ENCODE results near the gene PDXK.
"Not testable (repeated sequence)": the region's sequence is repeated elsewhere in the genome, so short reads cannot be mapped to it uniquely, and the experiment has no call there.

PDXK gene

GRCh38 chr21:43697758-43698643, 20.9 kb upstream of the PDXK start:
- DNase-seq (ENCODE audit: low read depth in 2 of 2): no peak

- not testable (repeated sequence) for DNase-seq (ENCODE audit: low read depth in 2 of 2)
Observed at GRCh38 chr21:43699492-43699777, 19.5 kb upstream of the PDXK start.

GRCh38 chr21:43699933-43700599, 18.9 kb upstream of the PDXK start:
- no peak for DNase-seq (ENCODE audit: low read depth in 2 of 2)

GRCh38 chr21:43701936-43702784, 16.8 kb upstream of the PDXK start:
- DNase-seq (ENCODE audit: low read depth in 2 of 2): no peak

GRCh38 chr21:43702785-43703034, 16.2 kb upstream of the PDXK start:
- DNase-seq (ENCODE audit: low read depth in 2 of 2): no peak

- DNase-seq (ENCODE audit: low read depth in 2 of 2): no peak
Observed at GRCh38 chr21:43703035-43703880, 15.7 kb upstream of the PDXK start.

- DNase-seq (ENCODE audit: low read depth in 2 of 2): no peak
Observed at GRCh38 chr21:43707462-43707861, 11.5 kb upstream of the PDXK start.

- DNase-seq (ENCODE audit: low read depth in 2 of 2): no peak
Observed at GRCh38 chr21:43708745-43709381, 10.1 kb upstream of the PDXK start.

GRCh38 chr21:43712268-43712942, 6.5 kb upstream of the PDXK start:
- no peak for DNase-seq (ENCODE audit: low read depth in 2 of 2)

- DNase-seq (ENCODE audit: low read depth in 2 of 2): not testable (repeated sequence)
Observed at GRCh38 chr21:43713123-43713522, 5.8 kb upstream of the PDXK start.

GRCh38 chr21:43716376-43717165, 2.4 kb upstream of the PDXK start:
- DNase-seq (ENCODE audit: low read depth in 2 of 2): no peak

- DNase-seq (ENCODE audit: low read depth in 2 of 2): no peak
Observed at GRCh38 chr21:43717166-43717853, 1.6 kb upstream of the PDXK start.

- no peak for DNase-seq (ENCODE audit: low read depth in 2 of 2)
Observed at GRCh38 chr21:43717967-43718871, 710 bp upstream of the PDXK start.

GRCh38 chr21:43719748-43720538, 1.0 kb downstream of the PDXK start:
- no peak for DNase-seq (ENCODE audit: low read depth in 2 of 2)

GRCh38 chr21:43720539-43721166, 1.7 kb downstream of the PDXK start:
- no peak for DNase-seq (ENCODE audit: low read depth in 2 of 2)

GRCh38 chr21:43721206-43721605, 2.3 kb downstream of the PDXK start:
- no peak for DNase-seq (ENCODE audit: low read depth in 2 of 2)

GRCh38 chr21:43721939-43722338, 3.0 kb downstream of the PDXK start:
- no peak for DNase-seq (ENCODE audit: low read depth in 2 of 2)
